ENCODE results near the gene SLC9A8.
"Not testable (repeated sequence)": the region's sequence is repeated elsewhere in the genome, so short reads cannot be mapped to it uniquely, and the experiment has no call there.

The SLC9A8 gene

DNA sequence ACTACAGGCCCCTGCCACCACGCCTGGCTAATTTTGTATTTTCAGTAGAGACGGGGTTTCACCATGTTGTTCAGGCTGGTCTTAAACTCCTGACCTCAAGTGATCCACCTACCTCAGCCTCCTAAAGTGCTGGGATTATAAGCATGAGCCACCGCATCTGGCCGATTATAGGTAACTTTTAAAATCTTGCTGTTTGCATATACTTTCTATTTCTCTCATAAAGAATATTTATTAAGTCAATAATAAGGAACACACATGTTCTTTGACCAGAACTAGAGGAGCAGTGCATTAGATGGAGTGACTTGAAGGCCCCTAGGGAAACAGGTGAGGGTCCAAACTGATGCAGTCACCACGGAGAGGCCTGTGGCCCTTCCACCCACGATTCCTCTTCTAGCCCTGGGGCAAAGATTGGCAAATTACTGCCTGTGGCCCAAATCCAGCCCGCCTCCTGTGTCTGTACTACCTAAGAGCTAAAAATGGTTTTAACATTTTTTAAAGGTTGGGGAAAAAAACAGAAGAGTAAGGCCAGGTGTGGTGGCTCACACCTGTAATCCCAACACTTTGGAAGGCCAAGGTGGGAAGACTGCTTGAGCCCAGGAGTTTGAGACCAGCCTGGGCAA, 83.0 kb downstream of the SLC9A8 start:
- not testable (repeated sequence) for DNase-seq

DNA sequence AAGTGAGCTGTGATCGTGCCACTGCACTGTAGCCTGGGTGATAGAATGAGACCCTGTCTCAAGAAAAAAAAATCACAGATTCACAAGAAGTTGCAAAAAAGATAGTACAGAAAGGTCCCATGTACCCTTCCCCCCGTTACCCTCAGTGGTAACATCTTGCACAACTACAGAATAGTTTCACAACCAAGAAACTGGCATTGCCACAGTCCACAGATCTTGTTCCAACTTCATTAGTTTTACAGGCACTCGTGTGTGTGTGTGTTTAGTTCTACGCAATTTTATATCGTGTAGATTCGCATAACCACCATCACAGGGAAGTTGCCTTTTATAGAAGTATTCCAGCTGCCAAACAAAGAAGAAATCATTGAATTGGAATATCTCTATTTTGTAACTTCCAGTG, 83.6 kb downstream of the SLC9A8 start:
- no peak for DNase-seq

DNA sequence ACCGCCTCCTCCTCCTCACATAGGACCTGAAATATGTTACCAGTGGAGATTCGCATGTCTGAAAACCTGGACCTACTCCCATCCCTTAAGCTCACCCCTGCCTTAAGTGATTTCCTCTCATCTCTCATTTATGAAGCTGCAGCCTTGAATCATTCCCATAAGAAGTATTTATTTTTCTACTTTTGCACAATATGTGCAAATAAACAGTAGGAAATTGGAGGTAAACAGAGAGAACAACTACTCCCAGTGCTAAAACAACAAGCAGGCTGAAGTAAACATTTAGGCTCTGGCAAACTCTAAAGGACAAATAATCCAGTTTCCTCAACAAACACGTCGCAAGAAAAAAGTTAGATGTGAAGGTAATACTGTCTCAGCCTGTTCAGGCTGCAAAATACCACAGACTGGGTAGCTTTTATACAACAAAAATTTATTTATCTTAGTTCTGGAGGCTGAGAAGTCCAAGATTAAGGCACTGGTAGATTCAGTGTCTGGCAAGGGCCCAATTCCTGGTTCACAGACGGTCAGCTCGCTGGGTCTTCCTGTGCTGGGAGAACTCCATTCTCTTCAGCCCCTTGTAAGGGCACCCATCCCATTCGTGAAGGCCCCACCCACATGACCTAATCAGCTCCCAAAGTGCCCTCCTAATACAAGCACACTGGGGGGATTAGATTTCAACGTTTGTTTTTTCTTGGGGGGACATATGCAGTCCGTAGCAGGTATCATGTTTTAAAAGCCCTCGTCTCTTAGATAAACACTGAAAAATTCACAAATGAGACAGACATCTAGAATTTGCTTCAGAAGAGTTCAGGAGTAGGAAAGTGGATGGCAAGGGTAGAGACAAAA, 87.1 kb downstream of the SLC9A8 start:
- no peak for DNase-seq

DNA sequence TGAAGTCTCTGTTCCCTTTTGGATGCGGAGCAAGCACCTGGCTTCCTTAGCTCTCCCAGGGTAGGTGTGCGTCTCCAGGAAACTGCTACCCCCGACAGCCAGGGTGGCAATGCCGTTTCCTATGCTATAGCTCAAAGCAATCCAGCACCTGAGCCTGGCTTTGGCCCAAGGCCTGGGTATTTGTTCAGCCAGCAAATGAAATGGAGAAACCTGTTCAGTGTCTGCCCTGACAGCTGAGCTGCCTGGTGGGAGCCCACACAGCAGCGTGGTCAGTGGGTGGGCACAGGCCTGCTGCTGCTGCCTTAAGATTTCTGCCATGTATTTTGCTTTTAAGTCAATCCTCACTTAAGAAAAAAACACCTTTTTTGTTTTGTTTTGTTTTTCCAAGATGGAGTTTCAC, 89.0 kb downstream of the SLC9A8 start:
- DNase-seq: no peak

DNA sequence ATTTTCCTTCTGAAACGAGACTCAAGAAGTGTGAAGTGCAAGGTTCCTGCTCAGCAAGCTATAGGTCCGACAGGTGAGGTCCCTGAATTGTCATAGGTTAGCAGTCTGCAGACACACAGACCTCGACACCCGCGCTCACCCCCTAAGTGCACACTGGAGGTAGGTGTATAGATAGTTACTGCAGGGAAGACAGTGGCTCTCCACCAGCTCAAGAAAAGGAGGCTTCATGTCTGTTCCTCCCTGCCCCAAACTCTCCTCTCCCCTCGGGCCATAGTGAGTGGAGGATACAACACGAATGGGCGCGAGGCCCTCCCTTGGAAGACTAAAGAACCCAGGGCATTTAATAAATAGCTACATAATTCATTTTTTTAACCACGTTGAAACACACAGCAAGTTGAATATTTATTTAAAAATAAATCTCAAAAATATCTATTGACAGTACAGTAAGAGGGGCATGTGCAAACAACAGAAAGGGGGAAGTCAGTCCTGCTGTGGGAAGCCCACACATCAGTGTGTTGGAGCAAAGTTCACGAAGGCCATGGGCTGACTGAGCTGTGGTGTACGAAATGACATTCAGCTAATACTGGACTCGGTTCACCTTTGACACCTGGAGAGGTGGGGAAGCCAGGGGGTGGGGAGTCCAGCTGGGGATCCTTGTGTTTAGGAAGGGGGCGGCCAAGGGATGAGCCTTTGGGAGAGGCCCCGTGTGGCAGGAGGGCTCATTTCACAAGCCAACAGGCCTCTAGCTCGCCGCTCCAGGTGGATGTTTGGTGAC, 92.0 kb downstream of the SLC9A8 start:
- DNase-seq: no peak

DNA sequence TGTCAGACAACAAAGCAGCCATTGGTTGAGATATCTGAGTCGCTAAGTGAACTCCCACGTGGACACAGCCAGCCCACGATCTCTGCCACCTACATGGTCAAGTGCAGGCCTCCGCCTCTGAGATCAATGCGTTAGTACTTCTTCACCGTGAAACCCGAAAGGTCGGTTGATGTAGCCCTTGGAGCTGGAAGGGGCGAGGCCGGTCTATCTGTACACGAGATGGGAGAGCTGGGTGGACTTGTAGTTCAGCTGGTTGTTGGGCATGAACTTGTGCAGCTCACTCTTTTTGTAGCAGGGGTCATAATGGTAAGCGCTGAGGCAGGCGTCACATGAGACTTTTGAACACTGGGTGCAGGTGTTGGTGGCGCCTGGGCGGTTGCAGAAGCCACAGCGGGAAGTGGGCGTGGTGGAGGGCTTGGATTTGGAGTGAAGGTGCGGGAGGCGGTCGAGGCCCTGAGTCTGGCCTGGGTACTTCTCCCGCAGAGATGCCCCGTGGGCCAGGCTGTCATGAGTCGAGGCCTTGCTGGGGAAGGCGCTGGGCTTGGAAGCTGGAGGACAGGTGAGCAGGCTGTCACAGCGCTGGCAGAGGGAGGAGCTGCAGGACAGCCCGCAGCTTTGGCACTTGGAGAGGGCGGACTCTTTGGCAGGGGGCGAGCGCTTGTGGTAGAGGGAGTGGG, 92.9 kb downstream of the SLC9A8 start:
- DNase-seq: no peak

DNA sequence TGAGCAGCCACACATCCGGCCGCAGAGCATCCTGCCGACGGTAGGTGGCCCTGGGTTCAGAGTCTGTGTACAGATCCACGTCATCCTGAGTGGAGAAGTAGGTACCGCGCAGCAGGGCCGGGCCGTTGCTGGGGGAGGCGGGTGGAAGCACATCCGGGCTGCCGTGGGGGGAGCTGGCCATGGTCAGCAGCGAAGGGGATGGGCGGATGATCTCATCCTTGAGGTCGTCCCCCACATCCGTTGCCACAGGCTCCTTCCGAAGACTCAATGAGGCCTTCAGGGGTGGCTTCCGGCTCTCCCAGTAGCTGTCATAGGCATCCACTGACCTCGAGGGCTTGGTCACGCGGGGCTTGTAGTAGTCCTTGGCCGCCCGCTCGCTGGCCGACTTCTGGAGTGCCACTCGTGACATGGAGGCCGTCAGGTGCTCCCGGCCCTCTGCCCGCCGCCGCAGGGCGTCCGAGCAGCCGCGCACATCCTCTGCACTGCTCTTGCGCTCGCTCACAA, 93.5 kb downstream of the SLC9A8 start:
- DNase-seq: no peak

DNA sequence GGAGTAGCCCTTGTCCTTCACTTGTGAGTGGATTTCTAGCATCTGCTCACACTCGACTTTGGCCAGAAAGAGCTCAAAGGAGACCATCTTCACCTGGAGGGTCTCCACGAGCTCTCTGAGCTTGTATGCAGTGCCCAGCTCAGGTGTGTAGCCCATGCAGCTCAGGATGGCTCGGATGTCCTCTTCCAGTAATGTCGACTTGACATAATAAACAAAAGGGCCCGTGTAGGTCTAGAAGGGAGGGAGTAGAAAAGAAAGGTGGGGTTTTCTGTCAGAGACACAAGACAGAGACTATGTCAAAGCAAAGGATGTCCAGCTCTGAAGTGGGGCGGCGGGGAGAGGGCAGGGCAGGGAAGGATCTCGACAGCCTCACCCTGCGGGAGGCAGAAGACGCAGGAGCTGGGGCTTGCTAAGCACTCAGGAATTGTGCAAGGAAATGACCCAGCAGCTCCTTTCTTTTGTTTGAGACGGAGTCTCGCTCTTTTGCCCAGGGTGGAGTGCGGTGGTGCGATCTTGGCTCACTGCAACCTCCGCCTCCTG, 94.1 kb downstream of the SLC9A8 start:
- DNase-seq: no peak

DNA sequence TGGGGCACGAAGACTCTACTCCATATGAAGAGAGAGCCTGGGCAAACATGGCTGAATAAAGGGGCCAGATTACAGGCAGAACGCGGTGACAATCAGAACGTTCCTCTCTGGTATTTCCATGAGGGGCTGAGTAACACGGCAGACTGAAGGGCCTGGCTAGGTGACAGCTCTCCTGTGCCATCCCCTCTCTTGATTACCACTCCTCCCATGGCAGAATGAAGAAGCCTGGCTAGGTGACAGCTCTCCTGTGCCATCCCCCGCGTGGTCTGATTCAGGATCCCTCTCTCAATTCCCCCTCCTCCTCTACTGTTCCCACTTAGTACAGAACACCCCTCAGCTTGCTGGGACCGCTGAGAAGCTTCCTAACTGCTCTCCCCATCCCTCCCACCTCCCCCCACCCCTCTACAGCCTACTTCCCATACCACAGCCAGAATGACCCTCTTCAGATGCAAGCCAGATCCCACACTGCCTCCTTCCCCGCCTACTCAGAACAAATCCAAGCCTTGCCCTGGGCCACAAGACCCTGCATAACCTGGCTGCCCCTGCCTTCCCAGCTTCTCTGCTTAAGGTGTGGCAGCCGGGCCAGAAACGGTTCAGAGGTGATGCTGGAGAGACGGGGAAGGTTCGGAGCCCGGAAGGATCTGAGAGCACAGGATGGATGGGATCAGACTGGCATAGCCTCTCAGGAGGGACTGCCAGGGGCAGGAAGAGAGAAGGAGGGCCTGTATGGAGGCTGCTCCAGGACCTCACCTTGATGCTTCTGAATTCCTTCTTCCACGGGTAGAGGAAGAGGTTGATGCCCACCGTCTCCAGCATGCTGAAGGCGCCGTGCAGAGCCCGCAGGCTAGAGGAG, 95.0 kb downstream of the SLC9A8 start:
- no peak for DNase-seq

DNA sequence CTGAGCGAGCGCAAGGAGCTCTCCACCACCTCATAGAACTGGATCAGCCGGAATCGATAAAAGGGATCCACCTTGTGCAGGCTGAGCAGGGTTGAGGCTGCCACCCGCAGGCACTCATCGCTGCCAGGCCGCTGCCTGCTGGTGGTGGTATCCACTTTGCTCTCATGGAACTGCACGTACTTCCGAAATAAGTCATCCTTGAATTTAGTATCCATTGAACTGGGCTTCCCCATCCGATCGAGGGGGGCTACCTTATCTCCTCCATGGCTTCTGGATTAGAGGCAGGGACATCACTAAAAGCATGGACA, 95.6 kb downstream of the SLC9A8 start:
- DNase-seq: no peak

DNA sequence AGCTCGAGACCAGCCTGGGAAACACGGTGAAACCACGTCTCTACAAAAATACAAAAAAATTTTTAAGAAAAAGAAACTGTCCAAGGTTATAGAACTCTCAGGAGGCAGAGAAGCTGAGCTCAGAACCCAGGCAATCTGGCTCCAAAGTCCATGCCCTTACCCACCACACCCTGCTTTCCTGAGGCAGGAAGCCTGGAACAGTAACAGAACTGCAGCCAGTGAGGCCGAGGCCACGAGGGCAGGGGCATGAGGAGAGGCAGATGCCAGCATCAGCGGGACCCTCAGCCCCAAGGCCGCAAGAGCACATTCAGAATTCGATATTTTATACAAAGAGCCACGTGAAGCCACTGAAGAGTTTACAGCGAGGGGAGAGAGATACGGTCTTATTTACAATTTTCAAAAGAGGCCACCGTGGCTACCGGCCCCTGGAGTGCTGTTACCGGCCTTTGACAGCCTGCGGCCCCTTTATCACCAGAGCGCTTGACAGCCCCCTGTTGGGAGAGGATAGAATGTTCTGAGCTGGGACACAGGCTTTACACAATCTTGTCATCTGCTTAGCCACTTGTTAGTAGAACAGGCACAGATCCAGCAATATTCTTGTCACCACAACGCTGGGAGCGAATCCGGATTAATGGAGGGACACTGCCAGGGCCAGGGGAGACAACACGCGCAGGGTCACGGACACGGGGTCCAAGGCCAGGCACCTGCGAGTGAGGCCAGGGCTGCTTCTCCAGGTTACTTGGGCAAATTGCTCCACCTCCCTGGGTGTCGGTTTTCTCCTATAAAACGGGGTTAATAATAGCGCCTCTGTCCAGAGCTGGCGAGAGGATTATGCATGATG, 97.1 kb downstream of the SLC9A8 start:
- DNase-seq: no peak

DNA sequence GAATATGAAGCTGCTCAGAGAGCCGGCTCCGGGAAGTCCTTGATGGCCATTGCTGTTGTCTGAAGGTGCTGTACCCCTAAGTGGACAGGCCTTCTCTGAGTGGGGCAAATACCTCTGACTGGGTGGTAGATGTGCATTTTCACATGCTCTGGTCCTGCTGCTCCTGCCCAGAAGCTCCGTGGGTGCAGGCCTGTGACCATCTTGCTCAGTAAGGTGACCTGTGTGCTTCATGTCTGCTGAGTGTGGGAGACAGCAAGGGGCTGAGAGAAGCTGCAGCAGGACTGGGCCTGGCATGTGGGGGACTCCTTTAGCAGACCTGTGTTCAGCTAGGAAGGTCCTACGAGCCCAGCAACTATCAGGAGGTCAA, 97.7 kb downstream of the SLC9A8 start:
- DNase-seq: no peak

DNA sequence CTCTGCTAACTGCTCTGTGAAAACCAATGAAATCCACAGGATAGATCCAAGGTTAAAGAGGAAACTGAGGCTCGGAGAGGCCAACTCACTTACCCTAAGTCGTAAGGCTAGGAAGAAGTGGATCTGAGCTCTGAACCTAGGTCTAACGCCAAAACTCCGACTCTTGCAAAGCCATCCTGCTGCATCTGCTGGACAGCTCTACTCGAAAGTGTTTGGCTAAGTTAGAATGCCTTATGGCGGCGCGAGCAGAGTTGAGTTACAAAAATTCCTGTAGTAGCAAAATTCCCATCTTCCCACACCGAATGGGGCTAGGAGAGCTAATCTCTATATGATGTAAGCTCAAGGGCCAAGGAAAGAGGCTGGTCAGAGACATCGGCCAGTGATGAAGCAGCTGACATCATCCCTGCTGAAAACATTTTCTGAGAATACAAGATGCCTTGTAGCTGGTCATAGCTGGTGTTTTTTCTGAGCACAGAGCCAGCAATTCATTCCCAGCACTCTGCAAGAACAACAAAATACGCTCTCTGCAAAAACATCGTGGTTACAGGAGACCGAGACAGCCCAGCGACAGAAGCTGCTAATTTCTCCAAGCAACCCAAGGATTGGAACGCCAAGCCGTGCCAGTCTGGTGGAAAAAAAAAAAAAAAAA, 100.9 kb downstream of the SLC9A8 start:
- DNase-seq: no peak

DNA sequence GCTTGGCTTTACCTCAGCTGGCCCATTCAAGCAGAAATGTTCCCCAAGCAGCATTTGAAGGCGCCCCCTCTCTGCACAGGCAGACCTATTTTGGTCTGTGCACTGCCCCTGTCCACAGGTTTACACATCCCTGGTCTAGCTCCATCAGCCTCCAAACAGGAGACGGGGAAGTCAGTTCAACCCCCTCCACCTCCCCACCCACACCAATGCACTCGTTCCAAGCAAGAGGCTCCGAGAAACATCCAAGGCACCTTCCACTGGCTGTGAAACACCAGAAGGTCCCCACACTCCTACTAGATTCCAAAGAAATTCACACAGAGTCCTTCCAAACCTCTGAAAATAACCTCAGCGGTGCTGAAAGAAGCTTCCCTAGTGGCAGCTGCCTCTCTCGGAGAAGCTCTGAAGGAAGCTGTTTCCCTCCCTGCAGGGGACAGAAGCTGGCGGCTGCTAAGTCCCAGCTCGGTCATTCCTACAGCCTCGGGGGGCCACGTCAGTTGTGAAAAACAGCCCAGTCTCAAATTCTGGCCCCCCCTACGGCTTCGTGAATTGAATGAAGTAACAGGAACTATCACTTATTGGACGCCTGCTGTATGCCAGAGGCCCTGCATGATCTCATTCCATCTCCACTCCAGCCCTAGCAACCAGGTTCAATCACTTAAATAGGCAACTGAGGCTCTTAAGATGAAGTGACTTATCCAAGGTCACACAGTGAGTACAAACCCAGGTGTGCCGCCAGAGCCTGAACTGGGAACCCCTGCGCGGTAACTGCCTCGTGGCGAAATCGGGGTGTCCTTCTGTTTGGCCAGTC, 101.9 kb downstream of the SLC9A8 start:
- peak; percentile 46 for DNase-seq

DNA sequence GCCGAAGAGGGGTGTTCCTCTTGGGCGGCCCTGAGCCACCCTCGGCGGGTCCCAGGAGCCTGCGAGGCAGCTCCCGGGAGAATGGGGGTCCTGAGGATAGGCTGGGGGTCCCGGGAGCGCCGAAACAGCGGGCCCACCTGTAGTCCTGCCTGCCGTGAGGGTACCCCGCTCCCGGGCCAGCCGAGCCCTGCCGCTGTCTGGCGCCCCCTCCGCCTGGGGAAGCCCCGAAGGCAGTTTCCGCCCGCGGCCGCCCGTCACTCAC, 102.4 kb downstream of the SLC9A8 start:
- no peak for DNase-seq

DNA sequence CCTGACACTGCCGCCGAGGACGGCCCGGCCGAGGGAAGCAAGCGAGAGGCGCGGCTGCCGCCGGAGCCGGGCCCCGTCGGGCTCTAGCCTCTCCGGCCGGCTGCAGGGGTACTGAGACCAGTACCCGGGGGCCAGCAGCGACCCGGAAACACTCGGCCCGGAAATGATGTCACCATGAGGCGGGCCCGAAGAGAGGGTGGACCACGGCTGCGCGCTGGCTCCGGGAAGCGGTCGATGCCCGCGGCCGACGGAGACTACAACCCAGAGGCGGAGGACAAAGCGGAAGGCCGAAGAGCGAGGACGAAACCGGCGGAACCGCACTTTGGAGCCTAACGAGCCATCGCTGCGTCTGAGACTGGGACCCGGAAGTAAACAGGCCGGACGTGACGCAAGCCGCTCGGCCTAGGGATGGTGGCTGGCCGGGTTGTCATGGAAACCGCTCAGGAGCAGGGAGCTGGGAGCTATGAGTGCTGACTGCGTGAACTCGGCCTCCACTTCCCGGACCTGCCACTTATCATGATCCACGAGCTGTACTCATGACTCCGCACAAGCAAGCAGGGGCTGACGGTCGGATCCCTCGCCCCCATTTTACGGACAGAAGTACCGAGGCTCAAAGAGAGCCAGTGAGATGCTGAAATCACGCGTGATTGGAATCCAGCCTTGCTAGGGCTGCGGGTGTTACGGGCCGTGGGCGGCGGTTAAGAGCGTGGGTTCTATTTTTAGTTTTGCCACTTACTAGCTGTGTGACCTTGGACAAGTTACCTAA, 102.9 kb downstream of the SLC9A8 start, which contains the start of gene SPATA2:
Gene SPATA2 (minus strand): TSS at position 150 of the 766 bp plus-strand sequence. CDS start 7,039 bp downstream, outside the sequence.
- peak; percentile 94 for DNase-seq

DNA sequence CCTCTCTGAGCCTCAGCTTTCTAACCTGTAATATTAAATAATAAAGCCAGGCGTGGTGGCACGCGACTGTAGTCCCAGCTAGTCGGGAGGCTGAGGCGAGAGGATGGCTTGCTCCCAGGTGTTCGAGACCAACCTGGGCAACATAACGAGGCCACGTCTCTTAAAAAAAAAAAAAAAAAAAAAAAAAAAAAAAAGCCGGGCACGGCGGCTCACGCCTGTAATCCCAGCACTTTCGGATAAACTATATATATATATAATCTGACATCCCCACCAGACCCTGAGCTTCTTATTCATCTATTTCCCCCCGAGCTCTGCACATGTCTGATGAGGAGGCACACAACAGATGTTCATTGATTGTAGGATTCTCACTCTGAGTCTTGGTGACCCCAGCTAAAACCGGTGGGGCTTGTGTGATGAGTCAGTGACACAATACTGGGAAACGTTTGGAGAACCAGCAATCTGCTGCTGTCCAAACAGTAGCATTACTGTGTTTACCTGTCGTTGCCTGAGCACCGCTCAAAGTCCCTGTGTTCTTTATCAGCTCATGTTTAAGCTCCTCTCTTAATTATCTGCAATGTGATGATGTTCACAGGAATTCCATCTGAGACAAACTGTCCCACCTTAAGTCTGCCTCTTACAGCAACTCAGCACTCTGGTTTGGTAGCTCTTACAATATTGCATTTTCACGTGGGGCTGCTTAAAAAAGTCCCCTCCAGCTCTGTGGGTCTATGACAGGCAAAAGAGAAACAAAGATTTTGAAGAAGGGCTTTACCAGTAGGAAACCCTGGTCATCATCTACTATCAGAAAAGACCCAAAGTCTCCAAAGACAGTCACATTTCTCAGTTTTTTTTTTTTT, 103.7 kb downstream of the SLC9A8 start:
- peak; percentile 26 for DNase-seq

DNA sequence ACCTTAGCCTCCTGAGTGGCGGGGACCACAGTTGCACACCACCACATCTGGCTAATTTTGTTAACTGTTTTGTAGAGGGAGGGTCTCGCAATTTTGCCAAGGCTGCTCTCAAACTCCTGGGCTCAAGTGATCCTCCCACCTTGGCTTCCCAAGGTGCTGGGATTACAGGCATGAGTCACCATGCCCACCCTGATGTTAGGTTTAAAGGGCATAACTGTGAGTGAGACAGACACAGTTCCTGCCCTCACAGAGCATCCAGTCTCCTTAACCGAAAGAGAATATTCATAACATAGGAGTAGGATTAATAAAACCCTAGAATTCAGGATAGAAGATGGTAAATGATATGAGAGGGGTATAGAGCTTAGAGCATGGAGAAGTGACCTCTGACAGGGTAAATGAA, 105.8 kb downstream of the SLC9A8 start:
- no peak for DNase-seq

Data from CD4-positive, alpha-beta T cell treated with Interleukin-21 for 1 hour (primary cell).